Activated CD4-positive, alpha-beta T cell treated with anti-CD3 and anti-CD28 coated beads for 36 hours (primary cell): ENCODE measurements around the gene ERVW-1. TPM values are rescaled to one million over a fixed set of nuclear protein-coding genes. Genes with fewer than 3 reads are reported as not detected.
"Not testable (repeated sequence)": the region's sequence is repeated elsewhere in the genome, so short reads cannot be mapped to it uniquely, and the experiment has no call there.

Experiments
- ATAC-seq: fragments of 200-7000 bp; cut with Tn5 transposase; one replicate; pipeline ENCODE4 v1.10.0; 2021; ENCODE audit warnings: mild to moderate bottlenecking, moderate library complexity
- CTCF ChIA-PET: fragments of 350-600 bp; sonication (Branson Sonifier 250); formaldehyde crosslinking; loops from one replicate; lab custom pipeline; 2021; ENCODE audit warnings: antibody characterized with exemption; lab: Charles Lee
- POLR2A ChIA-PET: fragments of 350-600 bp; sonication (Branson Sonifier 250); formaldehyde crosslinking; loops from one replicate; lab custom pipeline; 2021; ENCODE audit warnings: antibody characterized with exemption, inconsistent platforms; lab: Charles Lee
- DNase-seq: peaks from one replicate; pipeline ENCODE4 v3.0.0-alpha.2; 2020
- H3K27ac Mint-ChIP-seq: one replicate; pipeline ENCODE4 v1.8.0; 2021; ENCODE audit warnings: mixed read lengths
- H3K27me3 Mint-ChIP-seq: one replicate; pipeline ENCODE4 v1.8.0; 2021; ENCODE audit warnings: mixed read lengths
- H3K36me3 Mint-ChIP-seq: one replicate; pipeline ENCODE4 v1.8.0; 2021; ENCODE audit warnings: low read depth, mixed read lengths
- H3K4me1 Mint-ChIP-seq: one replicate; pipeline ENCODE4 v1.8.0; 2021; ENCODE audit warnings: mixed read lengths
- H3K4me3 Mint-ChIP-seq: one replicate; pipeline ENCODE4 v1.8.0; 2021; ENCODE audit warnings: mild to moderate bottlenecking, moderate library complexity, mixed read lengths
- H3K9me3 Mint-ChIP-seq: one replicate; pipeline ENCODE4 v1.8.0; 2021; ENCODE audit warnings: low read depth, mixed read lengths
- intact Hi-C, 2 experiments: fragments of 100-400 bp; cut with DNase I in 1 of 2; cut with micrococcal nuclease in 1 of 2; formaldehyde crosslinking; loops; one replicate each; pipeline versions ENCODE4 v1.14.2 to v1.15.1; 2022 to 2024; cut with DNase I, micrococcal nuclease
- total RNA-seq, 2 experiments: library from RNA; stranded (reverse); gene quantifications; one replicate each; pipeline ENCODE4 v1.2.3, GENCODE V29; 2021

Gene ERVW-1
- total RNA-seq, 2 experiments from 2014 or later: not detected

- H3K4me1 Mint-ChIP-seq: peaks cover 15% of the 10 kb centered on the region
- no peaks in the 10 kb centered on the region for H3K27me3 Mint-ChIP-seq
- CTCF ChIA-PET: interaction anchor here (0.5 to 4.8 kb wide), 38 partner anchors 9 to 667 kb away, joined by 3 to 93 read pairs (median 4); partner anchors contain the start of genes ANKIB1, CYP51A1, KRIT1 and LRRD1
- H3K36me3 Mint-ChIP-seq: peaks cover 23% of the 10 kb centered on the region
- H3K4me3 Mint-ChIP-seq: peak within 1 kb of the TSS; percentile 86
- DNase-seq: peak; percentile 91
- intact Hi-C loops: loop anchor here (1.0 to 10.0 kb wide), 15 partner anchors 23 to 1365 kb away; partner anchors contain the start of genes ANKIB1 (in 2 of the 2), CYP51A1 (in 2 of the 2), KRIT1 (in 2 of the 2) and LRRD1 (in 2 of the 2)
- POLR2A ChIA-PET: interaction anchor here (0.5 to 2.7 kb wide), 9 partner anchors 23 to 581 kb away, joined by 3 to 12 read pairs (median 6); partner anchors contain the start of genes ANKIB1, CYP51A1, KRIT1 and PEX1
- ATAC-seq: peak; percentile 89
- H3K9me3 Mint-ChIP-seq: no peaks in the 10 kb centered on the region
- H3K27ac Mint-ChIP-seq: peak within 1 kb of the TSS; percentile 84
Observed at GRCh38 chr7:92447345-92448204, 30.2 kb downstream of the ERVW-1 start, which contains the start of gene GATAD1. Gene GATAD1 (plus strand): TSS chr7:92447482. CDS start chr7:92447730, 248 bp downstream.

GRCh38 chr7:92446869-92447344 is 30.8 kb downstream of the ERVW-1 start:
- Mint-ChIP-seq H3K27ac (peak overlapping the region; percentile 84), H3K4me1 (peaks cover 15% of the 10 kb centered on the region), H3K36me3 (peaks cover 23% of the 10 kb centered on the region), H3K9me3 (no peaks in the 10 kb centered on the region), H3K27me3 (no peaks in the 10 kb centered on the region), H3K4me3 (peak overlapping the region; percentile 86)
- ChIA-PET CTCF (interaction anchor here (0.5 to 4.8 kb wide), 36 partner anchors 9 to 667 kb away, joined by 3 to 93 read pairs (median 4); partner anchors contain the start of genes ANKIB1, CYP51A1, KRIT1 and LRRD1), POLR2A (interaction anchor here (1.4 to 2.7 kb wide), 5 partner anchors 22 to 314 kb away, joined by 3 to 12 read pairs (median 6); partner anchors contain the start of genes ANKIB1, CYP51A1, KRIT1 and PEX1)
- no peak for ATAC-seq
- intact Hi-C loops: loop anchor here (1.0 to 10.0 kb wide), 15 partner anchors 23 to 1364 kb away; partner anchors contain the start of genes ANKIB1 (in 2 of the 2), CYP51A1 (in 2 of the 2), KRIT1 (in 2 of the 2) and LRRD1 (in 2 of the 2)
- no peak for DNase-seq

GRCh38 chr7:92442720-92443119 is 35.0 kb downstream of the ERVW-1 start:
- H3K4me3 Mint-ChIP-seq, H3K4me1 Mint-ChIP-seq, POLR2A ChIA-PET, H3K36me3 Mint-ChIP-seq, ATAC-seq, H3K27ac Mint-ChIP-seq, CTCF ChIA-PET, H3K27me3 Mint-ChIP-seq, DNase-seq, H3K9me3 Mint-ChIP-seq: not testable (repeated sequence)
- intact Hi-C loops: loop anchor here in 1 of 2 experiments (10.0 kb wide), 1 partner anchor 1178 kb away; the partner anchor contains the start of gene FZD1

GRCh38 chr7:92437956-92438491 is 39.7 kb downstream of the ERVW-1 start:
- no peaks in the 10 kb centered on the region for H3K27me3 Mint-ChIP-seq
- no peaks in the 10 kb centered on the region for H3K36me3 Mint-ChIP-seq
- ChIA-PET POLR2A (no interaction called here), CTCF (interaction anchor here (0.6 to 1.0 kb wide), 4 partner anchors 8 to 23 kb away, joined by 3 to 8 read pairs (median 4); partner anchors contain the start of gene GATAD1)
- no peaks in the 10 kb centered on the region for H3K4me1 Mint-ChIP-seq
- no peak for DNase-seq
- H3K4me3 Mint-ChIP-seq: no peak overlapping the region
- ATAC-seq: no peak
- intact Hi-C loops: no loop called here
- no peaks in the 10 kb centered on the region for H3K9me3 Mint-ChIP-seq
- H3K27ac Mint-ChIP-seq: no peak overlapping the region

GRCh38 chr7:92436612-92437445 is 40.9 kb downstream of the ERVW-1 start:
- DNase-seq (no peak), ATAC-seq (no peak)
- H3K27me3 Mint-ChIP-seq: no peaks in the 10 kb centered on the region
- no peaks in the 10 kb centered on the region for H3K4me1 Mint-ChIP-seq
- ChIA-PET CTCF (interaction anchor here (0.7 kb wide), 1 partner anchor 101 kb away, joined by 3 read pairs; no protein-coding TSS in a partner anchor), POLR2A (no interaction called here)
- H3K27ac Mint-ChIP-seq: no peak overlapping the region
- H3K9me3 Mint-ChIP-seq: no peaks in the 10 kb centered on the region
- no peaks in the 10 kb centered on the region for H3K36me3 Mint-ChIP-seq
- no peak overlapping the region for H3K4me3 Mint-ChIP-seq
- intact Hi-C loops: no loop called here

GRCh38 chr7:92435542-92435941 is 42.2 kb downstream of the ERVW-1 start:
- no peak for DNase-seq
- intact Hi-C loops: no loop called here
- Mint-ChIP-seq H3K9me3 (no peaks in the 10 kb centered on the region), H3K36me3 (no peaks in the 10 kb centered on the region), H3K27ac (no peak overlapping the region), H3K4me3 (no peak overlapping the region), H3K4me1 (no peaks in the 10 kb centered on the region), H3K27me3 (no peaks in the 10 kb centered on the region)
- CTCF ChIA-PET: interaction anchor here (0.7 to 1.1 kb wide), 2 partner anchors 11 to 135 kb away, joined by 3 to 4 read pairs; no protein-coding TSS in a partner anchor
- no peak for ATAC-seq
- POLR2A ChIA-PET: no interaction called here

- ATAC-seq (no peak), DNase-seq (no peak)
- intact Hi-C loops: no loop called here
- no peak overlapping the region for H3K27ac Mint-ChIP-seq
- H3K27me3 Mint-ChIP-seq: no peaks in the 10 kb centered on the region
- no peak overlapping the region for H3K4me3 Mint-ChIP-seq
- no peaks in the 10 kb centered on the region for H3K4me1 Mint-ChIP-seq
- CTCF ChIA-PET: interaction anchor here (0.7 to 2.4 kb wide), 2 partner anchors 9 to 14 kb away, joined by 4 to 10 read pairs; no protein-coding TSS in a partner anchor
- no peaks in the 10 kb centered on the region for H3K9me3 Mint-ChIP-seq
- POLR2A ChIA-PET: no interaction called here
- no peaks in the 10 kb centered on the region for H3K36me3 Mint-ChIP-seq
Observed at GRCh38 chr7:92433019-92433418, 44.7 kb downstream of the ERVW-1 start.

- intact Hi-C loops: no loop called here
- CTCF ChIA-PET: interaction anchor here (2.4 kb wide), 1 partner anchor 8 kb away, joined by 10 read pairs; no protein-coding TSS in a partner anchor
Observed at GRCh38 chr7:92432299-92432946, 45.3 kb downstream of the ERVW-1 start.

GRCh38 chr7:92427193-92427592 is 50.6 kb downstream of the ERVW-1 start:
- intact Hi-C loops: loop anchor here in 1 of 2 experiments (10.0 kb wide), 1 partner anchor 628 kb away; no protein-coding TSS in a partner anchor
- H3K36me3 Mint-ChIP-seq: no peaks in the 10 kb centered on the region
- H3K27me3 Mint-ChIP-seq: peaks cover 21% of the 10 kb centered on the region

More at GRCh38 chr7:92432299-92432946, 45.3 kb downstream of the ERVW-1 start:
- H3K4me1 Mint-ChIP-seq: no peaks in the 10 kb centered on the region
- H3K27me3 Mint-ChIP-seq: peaks cover under 1% of the 10 kb centered on the region
- no peaks in the 10 kb centered on the region for H3K36me3 Mint-ChIP-seq
- DNase-seq (no peak), ATAC-seq (no peak)
- no peaks in the 10 kb centered on the region for H3K9me3 Mint-ChIP-seq
- no peak overlapping the region for H3K4me3 Mint-ChIP-seq
- no peak overlapping the region for H3K27ac Mint-ChIP-seq
- POLR2A ChIA-PET: no interaction called here

More at GRCh38 chr7:92427193-92427592, 50.6 kb downstream of the ERVW-1 start:
- H3K9me3 Mint-ChIP-seq: no peaks in the 10 kb centered on the region
- no peak overlapping the region for H3K27ac Mint-ChIP-seq
- CTCF ChIA-PET: interaction anchor here (1.0 to 7.7 kb wide), 2 partner anchors 20 to 34 kb away, joined by 3 to 93 read pairs; partner anchors contain the start of gene GATAD1
- H3K4me3 Mint-ChIP-seq: no peak overlapping the region
- DNase-seq: no peak
- POLR2A ChIA-PET: no interaction called here
- peaks cover 10% of the 10 kb centered on the region for H3K4me1 Mint-ChIP-seq
- ATAC-seq: no peak
